ENCODE results near the gene OR10D3.

The OR10D3 gene

DNA sequence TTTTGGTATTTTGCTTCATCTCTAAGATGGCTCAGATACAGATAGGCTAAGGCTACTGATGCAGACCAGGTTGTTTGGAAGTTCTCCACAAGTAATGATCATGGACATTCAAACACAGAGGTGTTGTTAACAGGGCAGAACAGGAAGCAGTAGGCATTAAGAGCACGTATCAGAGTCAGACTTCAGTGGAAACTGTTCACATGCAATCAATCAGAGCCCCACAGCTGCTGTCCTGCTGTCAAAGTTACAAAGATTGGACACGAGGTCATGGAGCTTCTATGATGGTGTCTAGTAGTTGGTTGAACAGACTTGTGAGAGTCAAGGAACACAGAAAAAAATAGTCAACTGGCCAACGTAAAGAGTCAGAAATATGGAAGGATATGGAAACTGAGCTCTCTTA, 19.8 kb downstream of the OR10D3 start:
- no peak overlapping the region for H3K4me3 ChIP-seq (replicated peaks; ENCODE audit: low read depth, low read length)
- TF ChIP-seq, protein P1, sequence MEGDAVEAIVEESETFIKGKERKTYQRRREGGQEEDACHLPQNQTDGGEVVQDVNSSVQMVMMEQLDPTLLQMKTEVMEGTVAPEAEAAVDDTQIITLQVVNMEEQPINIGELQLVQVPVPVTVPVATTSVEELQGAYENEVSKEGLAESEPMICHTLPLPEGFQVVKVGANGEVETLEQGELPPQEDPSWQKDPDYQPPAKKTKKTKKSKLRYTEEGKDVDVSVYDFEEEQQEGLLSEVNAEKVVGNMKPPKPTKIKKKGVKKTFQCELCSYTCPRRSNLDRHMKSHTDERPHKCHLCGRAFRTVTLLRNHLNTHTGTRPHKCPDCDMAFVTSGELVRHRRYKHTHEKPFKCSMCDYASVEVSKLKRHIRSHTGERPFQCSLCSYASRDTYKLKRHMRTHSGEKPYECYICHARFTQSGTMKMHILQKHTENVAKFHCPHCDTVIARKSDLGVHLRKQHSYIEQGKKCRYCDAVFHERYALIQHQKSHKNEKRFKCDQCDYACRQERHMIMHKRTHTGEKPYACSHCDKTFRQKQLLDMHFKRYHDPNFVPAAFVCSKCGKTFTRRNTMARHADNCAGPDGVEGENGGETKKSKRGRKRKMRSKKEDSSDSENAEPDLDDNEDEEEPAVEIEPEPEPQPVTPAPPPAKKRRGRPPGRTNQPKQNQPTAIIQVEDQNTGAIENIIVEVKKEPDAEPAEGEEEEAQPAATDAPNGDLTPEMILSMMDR (IDR thresholded peaks at IDR 0.05; ENCODE audit: low read depth, low read length, missing control alignments) = no peak
- DNase-seq (ENCODE audit: extremely low read depth, low read depth) = no peak

DNA sequence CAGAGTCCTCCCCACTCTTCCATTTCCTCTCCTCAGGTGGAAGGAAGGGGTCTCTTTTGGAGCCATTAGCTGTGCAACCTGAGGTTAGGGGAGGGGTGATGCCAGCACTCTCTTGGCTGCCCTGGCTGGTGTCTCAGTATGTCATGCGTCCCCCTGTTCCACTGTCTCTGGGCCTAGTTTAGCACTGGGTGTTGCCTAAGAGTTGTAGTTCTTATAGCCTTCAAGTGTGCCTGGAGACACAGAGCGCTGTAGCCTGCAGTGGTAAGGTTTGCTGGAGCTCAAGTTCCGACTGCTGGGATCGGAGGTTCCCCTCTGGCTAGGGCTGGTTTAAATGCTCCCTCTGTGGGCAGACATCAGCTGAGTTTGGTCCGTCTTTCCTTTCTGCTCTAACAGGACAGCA, 20.9 kb downstream of the OR10D3 start:
- no peak overlapping the region for H3K4me3 ChIP-seq (replicated peaks; ENCODE audit: low read depth, low read length)
- TF ChIP-seq, protein P1 (IDR thresholded peaks at IDR 0.05; ENCODE audit: low read depth, low read length, missing control alignments) = no peak
- no peak for DNase-seq (ENCODE audit: extremely low read depth, low read depth)

DNA sequence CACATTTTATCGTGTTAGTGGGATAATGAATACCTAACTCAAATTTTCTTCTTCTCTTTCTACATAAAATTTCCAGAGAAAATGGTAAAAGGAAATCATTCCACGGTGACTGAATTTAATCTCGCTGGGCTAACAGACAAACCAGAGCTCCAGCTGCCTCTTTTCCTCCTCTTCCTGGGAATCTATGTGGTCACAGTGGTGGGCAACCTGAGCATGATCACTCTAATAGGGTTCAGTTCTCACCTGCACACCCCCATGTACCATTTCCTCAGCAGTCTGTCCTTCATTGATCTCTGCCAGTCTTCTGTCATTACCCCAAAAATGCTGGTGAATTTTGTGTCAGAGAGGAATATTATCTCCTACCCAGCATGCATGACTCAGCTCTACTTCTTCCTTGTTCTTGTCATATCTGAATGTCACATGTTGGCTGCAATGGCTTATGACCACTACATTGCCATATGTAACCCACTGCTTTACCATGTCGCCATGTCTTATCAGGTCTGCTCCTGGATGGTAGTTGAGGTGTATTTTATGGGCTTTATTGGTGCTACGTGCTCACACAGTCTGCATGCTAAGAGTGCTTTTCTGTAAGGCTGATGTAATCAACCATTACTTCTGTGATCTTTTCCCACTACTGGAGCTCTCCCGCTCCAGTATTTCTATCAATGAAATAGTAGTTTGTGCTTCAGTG, 24.1 kb downstream of the OR10D3 start:
- H3K4me3 ChIP-seq (replicated peaks; ENCODE audit: low read depth, low read length) = no peak overlapping the region
- DNase-seq (ENCODE audit: extremely low read depth, low read depth) = no peak
- TF ChIP-seq, protein P1 (IDR thresholded peaks at IDR 0.05; ENCODE audit: low read depth, low read length, missing control alignments) = no peak

DNA sequence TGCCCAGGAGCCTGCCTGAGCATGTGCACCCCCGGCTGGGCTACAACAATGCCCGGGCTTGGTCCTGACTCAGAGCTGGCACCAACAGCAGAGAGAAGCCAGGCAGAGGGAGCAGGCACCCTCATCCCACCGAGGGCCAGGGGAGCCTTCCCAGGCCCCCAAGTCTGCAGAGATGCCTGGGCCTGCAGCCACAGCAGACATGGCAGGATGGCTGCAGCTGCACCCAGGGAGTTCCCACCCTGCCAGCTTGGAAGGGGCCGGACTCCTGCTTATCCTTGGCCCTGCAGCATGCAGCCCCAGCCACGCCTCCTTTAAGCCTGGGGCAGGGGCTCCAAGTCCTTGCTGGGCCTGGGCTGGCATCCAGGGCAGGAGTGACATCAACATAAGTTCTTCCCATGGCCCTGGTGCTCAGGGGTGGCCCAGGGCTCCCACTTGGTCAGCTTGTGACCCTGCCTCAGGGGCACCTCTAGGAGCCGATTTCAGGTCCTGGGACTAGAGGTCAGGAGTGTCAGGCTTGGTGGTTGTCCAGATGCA, 26.7 kb downstream of the OR10D3 start:
- DNase-seq (ENCODE audit: extremely low read depth, low read depth) = no peak
- TF ChIP-seq, protein P1 (IDR thresholded peaks at IDR 0.05; ENCODE audit: low read depth, low read length, missing control alignments) = no peak
- no peak overlapping the region for H3K4me3 ChIP-seq (replicated peaks; ENCODE audit: low read depth, low read length)

DNA sequence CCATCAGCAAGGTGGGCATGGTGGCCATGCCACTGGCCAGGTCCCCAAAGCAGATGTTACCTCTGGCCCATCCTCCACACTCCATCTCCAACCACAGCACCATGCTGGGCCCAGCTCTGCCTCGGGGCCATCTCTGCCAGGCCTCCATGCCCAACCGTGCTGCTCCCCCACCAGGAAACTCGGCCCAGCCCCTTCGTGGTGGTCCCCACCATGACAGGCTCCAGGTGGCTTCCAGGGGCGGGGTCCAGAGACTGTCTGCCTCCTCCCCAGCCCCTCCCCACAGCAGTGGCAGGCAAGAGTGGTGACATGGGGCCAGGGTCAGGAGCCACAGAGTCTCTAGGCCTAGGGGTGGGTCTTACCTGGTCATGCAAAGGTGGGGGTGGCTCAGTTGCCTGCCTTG, 27.3 kb downstream of the OR10D3 start:
- no peak overlapping the region for H3K4me3 ChIP-seq (replicated peaks; ENCODE audit: low read depth, low read length)
- TF ChIP-seq, protein P1 (IDR thresholded peaks at IDR 0.05; ENCODE audit: low read depth, low read length, missing control alignments) = no peak
- DNase-seq (ENCODE audit: extremely low read depth, low read depth) = no peak

DNA sequence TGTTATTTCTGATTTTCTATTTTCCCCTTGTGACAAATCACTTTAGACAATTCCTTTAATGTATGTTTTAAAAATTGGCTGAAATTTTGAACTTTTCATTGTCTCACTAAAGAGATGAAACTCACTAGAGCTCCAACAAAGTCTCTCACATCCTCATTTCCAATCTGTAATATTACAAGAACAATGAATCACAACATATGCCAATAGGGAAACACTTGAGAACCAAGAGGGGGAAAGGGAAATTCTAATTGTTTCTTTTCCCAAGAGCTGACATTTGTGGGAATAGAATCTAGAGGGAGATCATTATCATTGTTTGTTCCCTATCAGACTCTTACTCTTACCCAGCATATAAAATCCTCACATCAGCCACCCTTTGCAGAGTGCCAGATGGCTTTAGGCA, 28.2 kb downstream of the OR10D3 start:
- DNase-seq (ENCODE audit: extremely low read depth, low read depth) = no peak
- TF ChIP-seq, protein P1 (IDR thresholded peaks at IDR 0.05; ENCODE audit: low read depth, low read length, missing control alignments) = no peak

More for the DNA sequence above, 28.2 kb downstream of the OR10D3 start:
- no peak overlapping the region for H3K4me3 ChIP-seq (replicated peaks; ENCODE audit: low read depth, low read length)
